Measurements from ENCODE around the gene TRIM54.
A peak's percentile ranks its signal among the peaks of the same experiment; 100 is the strongest.
"Not testable (repeated sequence)": the region's sequence is repeated elsewhere in the genome, so short reads cannot be mapped to it uniquely, and the experiment has no call there.

TRIM54 gene

DNA sequence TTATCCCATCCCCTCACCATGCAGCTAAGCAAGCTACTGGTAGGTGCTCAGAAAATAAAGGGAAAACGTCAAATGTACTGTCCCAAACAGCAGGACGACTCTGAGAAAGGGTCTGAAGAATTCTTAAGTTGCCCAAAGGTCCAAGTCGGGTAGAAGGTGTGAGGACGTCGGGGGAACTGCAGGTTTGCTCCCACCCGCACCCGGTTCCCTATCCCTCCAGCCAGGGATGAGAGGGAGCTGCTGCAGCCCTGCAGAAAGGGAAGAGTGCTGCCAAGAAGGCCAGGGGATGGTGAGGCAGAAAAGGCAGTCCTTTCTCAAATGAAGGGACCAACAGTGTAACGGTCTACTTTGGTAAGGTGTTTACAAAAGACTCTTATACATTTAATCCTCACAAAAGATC is 32.9 kb downstream of the TRIM54 start:
- DNase-seq = no peak

- DNase-seq = no peak
These were observed 34.6 kb downstream of the TRIM54 start for GRCh38 chr2:27316655-27317412.

GRCh38 chr2:27319839-27320238 is 37.6 kb downstream of the TRIM54 start:
- DNase-seq = not testable (repeated sequence)

DNA sequence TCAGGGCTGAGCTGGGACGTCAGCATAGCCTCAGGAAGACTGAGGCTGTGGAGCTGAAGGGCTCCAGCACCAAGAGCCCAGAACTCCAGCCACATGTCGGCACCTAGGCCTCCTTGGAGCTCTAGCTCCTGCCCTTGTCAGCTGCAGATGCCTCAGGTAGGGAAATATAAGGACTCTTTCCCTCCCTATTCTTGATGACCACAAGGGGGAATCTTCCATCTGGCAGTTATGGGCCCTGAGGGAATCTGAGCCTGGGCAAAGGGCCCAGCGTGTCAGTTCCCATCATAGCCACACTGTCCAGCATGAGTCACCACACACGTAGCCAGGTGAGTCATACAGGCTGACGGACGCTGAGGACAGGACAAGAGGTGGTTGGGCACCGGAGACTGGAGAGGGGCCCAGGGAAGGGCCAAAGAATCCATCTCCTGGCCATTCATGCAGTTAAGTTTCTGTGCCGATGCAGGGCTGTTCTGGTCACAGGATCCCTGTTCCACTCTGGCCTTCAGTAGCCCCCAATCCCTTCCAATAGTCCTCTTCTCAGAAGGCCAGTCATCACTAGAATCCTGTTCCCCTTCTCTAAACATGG is 38.8 kb downstream of the TRIM54 start:
- no peak for DNase-seq

- no peak for DNase-seq
These were observed 40.1 kb downstream of the TRIM54 start for GRCh38 chr2:27322301-27322765.

DNA sequence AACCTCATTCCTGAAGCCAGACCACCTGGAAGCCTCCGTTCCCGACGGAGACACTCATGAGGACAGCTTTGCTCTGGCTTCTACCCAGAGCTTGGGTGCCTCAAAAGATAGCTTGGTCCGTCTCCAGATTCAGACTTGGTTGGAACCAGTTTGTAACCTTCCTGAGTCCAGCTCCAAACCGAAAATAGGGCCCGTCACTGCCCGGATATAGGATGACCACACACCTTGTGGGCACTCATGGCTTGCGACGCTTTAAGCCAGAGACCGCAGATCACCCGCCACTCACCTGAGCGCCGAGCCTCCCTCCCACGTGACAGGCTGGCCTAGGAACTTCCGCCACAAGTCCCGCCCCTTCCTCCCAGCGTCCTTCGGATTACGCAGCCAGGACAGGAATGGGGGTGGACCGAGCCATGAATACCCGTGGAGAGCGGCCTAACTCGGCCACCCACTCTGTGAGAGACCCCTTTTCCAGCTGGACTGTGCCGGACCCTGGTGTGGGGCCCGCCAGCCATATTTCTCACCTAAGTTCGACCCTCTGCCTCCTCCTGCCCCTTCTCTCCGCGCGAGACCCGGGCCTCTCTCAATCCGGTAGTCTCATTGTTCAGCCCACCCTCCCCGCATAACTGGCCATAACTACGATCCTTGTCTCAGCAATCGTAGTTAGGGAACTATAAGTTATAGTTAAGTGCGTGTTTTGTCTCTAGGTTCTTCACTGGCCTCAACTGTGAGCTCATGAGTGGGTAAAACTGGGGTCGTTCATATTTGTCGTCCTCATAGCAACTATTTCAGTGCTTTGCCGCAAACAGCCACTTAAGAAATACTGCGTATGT is 40.8 kb downstream of the TRIM54 start, which contains the start of gene MPV17:
MPV17 (minus strand) TSS at position 332 of the 830 bp plus-strand sequence. CDS start 580 bp downstream, outside the sequence.
- DNase-seq = peak; percentile 85 to 86

DNA sequence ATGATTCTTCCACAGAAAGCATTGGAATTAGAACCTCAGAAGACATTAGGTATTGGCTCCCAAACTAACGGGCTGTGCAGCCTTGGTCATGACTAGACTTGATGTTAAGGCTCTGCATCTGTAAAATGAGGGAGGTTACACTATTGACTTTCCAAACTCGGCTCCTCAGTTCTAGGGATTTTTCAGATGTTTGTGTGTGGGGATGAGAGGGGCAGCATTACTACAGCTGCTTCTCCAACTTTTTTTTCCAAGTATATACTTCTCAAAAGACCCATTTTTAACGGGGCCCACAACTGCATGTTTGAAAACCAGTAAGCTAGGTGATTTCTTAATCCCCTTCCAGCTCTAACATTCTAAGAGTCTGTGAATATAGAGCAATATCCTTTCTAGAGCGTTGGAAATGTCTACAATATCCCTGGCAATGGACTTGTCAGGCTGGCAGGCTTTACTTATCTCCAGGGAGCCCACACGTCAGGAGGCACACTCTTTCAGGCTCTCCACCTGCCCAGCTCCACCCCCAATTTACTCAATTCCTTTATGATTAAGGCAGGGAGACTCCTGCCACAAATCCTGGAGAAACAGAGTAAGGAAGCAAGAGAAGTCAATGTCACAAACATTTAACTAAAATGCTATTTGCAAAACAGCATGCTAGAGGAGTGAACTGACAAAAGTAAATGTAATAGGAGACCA is 41.5 kb downstream of the TRIM54 start:
- DNase-seq = no peak

DNA sequence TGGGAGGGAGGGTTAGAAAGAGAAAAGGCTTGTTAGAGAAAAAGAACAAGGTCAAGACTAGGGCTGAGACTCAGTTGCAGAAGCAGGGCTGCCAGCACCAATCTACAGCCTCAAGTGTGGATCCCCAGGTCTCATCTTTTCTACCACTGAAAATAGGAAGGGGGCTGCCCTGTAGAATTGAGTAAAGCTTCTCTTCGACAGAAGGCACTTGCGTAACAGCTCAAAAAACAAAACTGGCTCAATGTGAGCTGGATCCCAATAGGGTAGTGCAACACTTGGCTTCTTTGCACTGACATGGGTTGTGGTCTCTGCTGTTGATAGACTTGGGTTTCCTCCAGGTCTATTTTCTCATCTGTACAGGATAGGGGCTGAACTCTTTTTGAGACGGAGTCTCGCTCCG is 42.5 kb downstream of the TRIM54 start:
- no peak for DNase-seq

DNA sequence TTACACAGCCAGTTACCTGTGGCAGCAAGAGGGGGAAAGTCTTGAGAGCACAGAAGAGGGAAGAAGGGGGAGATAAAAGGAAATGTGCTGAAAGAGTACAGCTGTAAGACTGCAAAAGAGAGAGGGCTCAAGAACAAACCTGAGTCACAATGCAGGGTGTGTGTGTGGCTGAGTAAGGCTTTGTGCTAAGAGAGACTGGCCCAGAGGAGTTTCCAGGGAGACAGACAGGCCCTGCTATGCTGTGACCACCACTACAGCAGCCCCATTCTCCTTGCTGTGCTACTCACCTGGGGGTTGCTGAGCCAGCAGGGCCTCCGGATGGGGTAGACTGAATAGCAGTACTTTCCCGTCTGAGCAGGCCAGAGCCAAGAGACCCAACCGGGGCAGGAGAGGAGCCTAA is 53.1 kb downstream of the TRIM54 start:
- no peak for DNase-seq

DNA sequence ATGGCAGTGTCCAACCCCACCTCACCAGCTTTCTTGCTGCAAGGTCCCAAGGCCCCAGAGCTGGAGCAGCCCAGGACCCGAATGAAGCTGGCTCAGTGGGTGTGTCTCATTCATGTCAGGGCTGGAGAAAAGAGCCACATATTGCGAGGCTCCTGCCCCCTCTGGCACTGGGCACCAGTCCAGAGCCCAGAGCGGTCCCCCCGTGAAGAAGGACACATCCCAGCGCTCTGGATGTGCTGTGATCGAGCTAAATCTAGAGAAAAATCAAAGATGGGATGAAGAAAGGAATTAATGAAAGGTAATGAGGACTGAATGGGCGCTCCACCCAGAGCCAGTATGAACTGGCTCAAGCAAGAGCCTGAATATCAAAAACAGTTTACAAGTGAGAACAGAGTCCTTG is 53.9 kb downstream of the TRIM54 start:
- DNase-seq = no peak

DNA sequence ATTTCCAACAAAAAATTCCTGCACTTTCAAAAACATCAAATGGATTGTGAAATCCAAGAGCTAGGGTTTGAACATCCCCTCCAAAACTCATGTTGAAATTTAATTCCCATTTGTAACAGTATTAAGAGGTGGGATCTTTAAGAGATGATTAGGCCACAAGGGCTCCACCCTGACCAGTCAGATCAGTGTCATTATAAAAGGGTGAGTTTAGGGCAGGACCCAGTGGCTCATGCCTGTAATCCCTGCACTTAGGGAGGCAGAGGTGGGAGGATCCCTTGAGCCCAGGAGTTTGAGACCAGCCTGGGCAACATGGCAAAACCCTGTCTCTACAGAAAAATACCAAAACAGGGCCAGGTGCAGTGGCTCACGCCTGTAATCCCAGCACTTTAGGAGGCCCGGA is 65.4 kb downstream of the TRIM54 start:
- no peak for DNase-seq

- DNase-seq = no peak
These were observed 68.0 kb downstream of the TRIM54 start for GRCh38 chr2:27350106-27350693.

GRCh38 chr2:27351802-27352598 is 69.8 kb downstream of the TRIM54 start:
- DNase-seq = no peak

DNA sequence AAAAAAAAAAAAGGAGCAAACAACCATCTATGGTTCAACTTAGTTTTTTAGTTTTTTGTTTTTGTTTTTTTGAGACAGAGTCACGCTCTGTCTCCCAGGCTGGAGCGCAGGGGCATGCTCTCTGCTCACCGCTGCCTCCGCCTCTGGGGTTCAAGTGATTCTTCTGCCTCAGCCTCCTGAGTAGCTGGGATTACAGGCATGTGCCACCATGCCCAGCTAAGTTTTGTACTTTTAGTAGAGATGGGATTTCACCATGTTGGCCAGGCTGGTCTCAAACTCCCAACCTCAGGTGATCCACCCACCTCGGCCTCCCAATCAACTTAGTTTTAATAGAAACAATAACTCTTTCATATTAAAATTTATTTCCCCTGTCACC is 71.1 kb downstream of the TRIM54 start:
- not testable (repeated sequence) for DNase-seq

DNA sequence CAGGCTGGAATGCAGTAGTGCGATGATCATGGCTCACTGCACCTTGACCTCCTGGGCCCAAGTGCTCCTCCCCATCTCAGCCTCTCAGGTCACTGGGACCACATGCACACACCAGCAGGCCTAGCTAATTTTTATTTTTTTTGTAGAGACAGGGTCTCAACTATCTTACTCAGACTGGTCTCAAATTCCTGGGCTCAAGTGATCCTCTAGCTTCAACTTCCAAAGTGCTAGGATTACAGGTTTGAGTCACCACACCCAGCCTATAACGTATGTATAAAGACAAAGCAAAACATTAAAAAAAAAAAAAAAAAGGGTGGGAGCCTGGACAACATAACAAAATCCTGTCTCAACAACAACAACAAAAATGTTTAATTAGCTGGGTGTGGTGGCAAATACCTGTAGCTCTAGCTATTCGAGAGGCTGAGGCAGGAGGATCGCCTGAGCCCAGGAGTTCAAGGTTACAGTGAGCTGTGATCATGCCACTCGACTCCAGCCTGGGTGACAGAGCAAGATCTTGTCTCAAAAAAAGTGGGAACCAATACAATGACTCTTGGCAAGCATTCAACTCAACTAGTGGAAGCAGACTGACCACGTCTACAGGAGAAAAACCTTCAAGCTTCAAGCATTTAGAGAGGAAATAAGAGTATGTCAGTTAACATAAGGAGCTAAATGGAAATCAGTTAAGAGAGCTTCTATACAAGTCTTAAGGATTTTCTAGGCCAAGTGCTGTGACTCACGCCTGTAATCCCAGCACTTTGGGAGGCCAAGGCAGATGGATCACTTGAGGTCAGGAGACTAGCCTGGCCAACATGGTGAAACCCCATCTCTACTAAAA is 71.8 kb downstream of the TRIM54 start:
- DNase-seq = no peak

DNA sequence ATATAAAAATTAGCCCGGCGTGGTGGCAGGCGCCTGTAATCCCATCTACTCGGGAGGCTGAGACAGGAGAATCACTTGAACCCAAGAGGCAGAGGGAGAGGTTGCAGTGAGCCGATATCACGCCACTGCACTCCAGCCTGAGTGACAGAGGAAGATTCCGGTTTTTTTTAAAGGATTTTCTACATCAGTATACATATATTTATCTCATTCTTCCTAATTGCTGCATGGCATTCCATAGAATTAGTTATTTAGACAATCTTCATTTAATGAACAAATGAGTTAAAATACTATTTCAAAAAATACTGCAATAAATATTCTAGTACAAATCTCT is 72.3 kb downstream of the TRIM54 start:
- no peak for DNase-seq

- DNase-seq = no peak
These were observed 73.8 kb downstream of the TRIM54 start for GRCh38 chr2:27356056-27356381.

GRCh38 chr2:27356382-27357181 is 74.4 kb downstream of the TRIM54 start, which contains the start of gene GTF3C2:
Gene GTF3C2 (minus strand): TSS chr2:27356764. CDS start chr2:27343554, 13,210 bp downstream.
- peak; percentile 91 to 93 for DNase-seq
